Measurements from ENCODE around the gene GDAP2.
"Not testable (repeated sequence)": the region's sequence is repeated elsewhere in the genome, so short reads cannot be mapped to it uniquely, and the experiment has no call there.

The GDAP2 gene

GRCh38 chr1:117929343-117930172, at the start of gene GDAP2, which contains the start of gene WDR3:
GDAP2 (minus strand) TSS chr1:117929621; CDS start chr1:117920357, 9,264 bp downstream.
WDR3 (plus strand) TSS chr1:117929739; CDS start chr1:117933320, 3,581 bp downstream.
- peak; percentile 96 for DNase-seq (ENCODE audit: low read depth)

DNA sequence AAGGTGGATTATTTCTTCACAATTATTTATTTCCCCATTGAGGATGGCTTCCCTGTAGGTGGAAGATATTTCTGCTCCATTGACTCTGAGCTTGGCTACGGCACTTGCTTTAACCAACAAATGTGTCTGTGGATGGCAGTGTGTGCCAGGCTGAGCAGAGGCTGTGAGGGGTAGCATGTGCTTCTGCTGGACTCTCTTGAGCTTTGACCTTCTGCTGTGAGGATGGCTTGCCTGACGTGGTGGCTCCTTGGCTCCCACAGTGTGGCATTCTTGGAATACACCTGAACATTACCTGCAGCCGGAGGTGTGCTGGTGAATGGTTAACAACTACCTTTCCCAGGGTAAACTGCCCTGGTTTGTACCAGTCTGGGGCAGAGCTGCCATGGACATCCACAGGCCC, 47.0 kb upstream of the GDAP2 start:
- DNase-seq (ENCODE audit: low read depth) = no peak

- DNase-seq (ENCODE audit: low read depth) = no peak
Measured at GRCh38 chr1:117971777-117972176, 42.4 kb upstream of the GDAP2 start.

DNA sequence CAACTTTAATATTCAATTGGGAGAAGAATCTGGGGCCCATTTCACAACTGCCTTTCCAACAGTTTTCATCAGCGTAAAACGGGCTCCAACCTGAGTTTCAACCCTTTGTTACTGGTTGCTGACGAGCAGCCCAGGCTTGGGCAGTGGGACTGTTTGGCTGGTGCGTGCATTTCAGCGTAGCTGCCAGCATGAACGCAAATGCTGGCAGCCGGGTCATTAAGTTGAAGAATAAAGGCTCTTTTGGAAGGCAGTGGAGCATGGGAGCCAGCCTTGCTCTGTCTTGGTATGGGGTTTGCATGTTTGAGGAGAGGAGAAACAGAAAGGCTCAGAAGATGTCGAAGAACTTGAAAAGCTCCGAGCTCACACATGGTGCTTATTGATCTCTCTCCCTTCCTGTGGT, 40.8 kb upstream of the GDAP2 start:
- no peak for DNase-seq (ENCODE audit: low read depth)

DNA sequence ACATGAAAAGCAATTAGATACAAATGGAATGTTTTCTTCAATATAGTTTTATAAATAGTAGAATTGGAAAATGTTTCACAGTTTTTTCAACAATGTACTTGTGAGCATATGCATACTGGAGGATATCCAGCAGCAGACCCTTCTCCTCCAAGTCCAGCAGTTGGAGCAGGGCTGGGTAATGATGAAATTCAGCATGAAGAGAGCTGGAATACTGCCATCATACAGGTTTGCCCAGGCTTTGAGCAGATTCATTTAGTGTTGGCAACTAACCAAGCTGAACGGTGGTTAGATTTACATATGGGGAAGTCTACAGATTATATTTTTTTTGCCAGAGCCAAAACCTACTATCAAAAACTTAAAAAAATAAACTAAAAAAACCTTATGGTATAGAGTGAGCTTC, 38.5 kb upstream of the GDAP2 start:
- DNase-seq (ENCODE audit: low read depth) = no peak

DNA sequence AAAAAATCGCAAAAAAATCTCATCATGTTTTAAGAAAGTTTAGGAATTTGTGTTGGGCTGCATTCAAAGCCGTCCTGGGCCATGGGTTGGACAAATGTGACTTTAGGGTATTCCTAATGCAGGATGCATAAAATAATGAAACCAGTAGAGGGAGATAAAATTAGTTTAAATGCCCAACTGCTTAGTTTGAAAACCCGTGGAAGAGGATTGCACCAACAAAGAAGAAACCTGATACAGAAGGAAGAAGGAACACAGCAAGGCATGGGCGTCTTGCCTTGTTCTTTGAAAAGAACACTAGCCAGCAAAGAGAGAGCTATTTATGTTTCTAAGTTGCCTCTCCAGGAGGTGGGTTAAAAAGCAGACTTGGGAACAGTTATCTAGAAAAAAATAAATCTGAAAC, 38.1 kb upstream of the GDAP2 start:
- no peak for DNase-seq (ENCODE audit: low read depth)

DNA sequence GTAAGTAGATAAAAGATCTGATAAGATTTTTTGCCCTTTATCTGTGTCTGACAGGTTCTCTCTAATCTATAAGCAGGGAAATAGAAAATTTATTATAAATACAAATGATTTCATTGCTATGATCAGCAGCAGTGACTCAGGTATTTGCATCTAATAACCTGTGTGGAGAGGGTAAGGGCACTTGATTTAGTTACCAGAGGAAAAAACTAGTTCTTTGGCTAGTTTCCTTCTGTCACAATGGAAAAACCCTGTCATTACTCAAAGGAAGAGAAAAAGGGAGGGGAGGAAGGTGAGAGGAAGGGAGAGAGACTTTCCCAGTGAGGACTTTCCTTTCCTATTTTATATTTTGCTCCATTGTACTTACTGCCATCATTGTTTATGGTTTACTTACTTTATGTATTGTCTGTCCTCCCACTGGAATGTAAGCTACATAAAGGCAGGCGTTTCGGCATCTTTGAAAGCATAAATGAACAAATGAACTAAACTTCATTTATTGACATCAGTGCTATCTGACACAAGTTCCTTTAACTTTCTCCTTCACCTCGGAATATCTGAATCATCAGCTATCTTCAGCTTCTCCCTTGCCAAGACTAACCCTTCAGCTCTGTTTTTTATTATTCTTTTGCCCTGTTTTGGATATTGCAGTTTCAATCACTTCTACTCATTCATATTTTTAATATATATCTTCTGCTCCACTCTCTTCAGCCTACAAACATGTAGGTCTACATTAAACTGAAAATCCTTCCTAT, 35.0 kb upstream of the GDAP2 start:
- no peak for DNase-seq (ENCODE audit: low read depth)

- DNase-seq (ENCODE audit: low read depth) = no peak
Measured at GRCh38 chr1:117959364-117959763, 29.9 kb upstream of the GDAP2 start.

DNA sequence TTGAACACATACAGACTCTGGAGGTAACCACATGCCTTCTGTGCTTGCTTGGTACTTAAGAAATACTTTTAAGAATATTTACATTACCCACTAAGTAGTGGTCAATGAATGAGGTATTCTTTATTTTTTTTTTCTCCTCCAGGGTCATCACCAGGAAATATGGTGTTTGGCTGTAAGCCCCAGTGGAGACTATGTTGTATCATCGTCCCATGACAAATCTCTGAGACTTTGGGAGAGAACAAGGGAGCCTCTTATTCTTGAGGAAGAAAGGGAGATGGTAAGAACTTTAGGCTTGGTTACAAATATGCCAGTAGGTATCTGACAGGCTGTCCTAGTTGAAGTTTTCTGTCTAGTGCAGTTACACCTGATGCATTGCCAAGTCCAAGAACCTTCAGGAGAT, 23.0 kb upstream of the GDAP2 start:
- no peak for DNase-seq (ENCODE audit: low read depth)

GRCh38 chr1:117942293-117942692, 12.9 kb upstream of the GDAP2 start:
- DNase-seq (ENCODE audit: low read depth) = no peak

DNA sequence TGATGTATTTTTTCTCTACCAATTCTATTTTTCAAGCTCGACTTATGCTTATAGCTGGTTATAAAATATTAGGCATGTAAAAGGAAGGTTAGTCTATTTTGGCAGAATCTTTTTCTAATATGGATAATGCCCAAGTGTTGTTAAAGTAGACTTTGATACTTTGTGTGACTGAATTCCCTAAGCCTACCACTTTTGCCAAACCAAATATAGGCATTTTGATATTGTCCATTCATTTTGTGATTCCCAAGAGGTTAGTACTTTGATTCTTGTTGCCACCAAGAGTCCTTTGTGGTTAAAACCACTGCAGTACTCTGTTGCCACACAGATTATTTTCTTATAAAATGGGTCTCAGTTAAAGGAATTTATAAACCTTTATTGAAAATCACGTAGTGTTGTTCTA, 4.3 kb upstream of the GDAP2 start:
- no peak for DNase-seq (ENCODE audit: low read depth)

GRCh38 chr1:117932576-117932975, 3.2 kb upstream of the GDAP2 start:
- no peak for DNase-seq (ENCODE audit: low read depth)

DNA sequence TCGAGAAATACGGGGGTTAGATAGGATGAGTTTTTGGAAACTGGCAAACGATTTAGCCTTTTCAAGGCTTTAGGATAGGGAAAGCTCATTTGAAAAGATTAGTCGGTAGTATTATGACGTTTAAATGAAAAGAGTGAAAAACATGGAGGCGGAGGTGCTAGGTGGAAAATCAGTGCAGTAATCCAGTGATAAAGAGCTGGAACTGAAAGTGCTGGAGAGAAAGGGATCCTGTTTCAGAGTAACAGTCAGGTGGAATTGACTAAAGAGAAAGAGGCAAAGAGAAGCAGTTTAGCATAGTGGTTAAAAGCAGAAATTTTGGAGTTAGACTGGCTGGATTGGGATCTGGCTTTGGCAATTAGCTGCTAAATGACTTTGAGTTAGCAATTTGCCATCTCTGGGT, 1.1 kb upstream of the GDAP2 start:
- no peak for DNase-seq (ENCODE audit: low read depth)

GRCh38 chr1:117930173-117930447, 689 bp upstream of the GDAP2 start:
- no peak for DNase-seq (ENCODE audit: low read depth)

DNA sequence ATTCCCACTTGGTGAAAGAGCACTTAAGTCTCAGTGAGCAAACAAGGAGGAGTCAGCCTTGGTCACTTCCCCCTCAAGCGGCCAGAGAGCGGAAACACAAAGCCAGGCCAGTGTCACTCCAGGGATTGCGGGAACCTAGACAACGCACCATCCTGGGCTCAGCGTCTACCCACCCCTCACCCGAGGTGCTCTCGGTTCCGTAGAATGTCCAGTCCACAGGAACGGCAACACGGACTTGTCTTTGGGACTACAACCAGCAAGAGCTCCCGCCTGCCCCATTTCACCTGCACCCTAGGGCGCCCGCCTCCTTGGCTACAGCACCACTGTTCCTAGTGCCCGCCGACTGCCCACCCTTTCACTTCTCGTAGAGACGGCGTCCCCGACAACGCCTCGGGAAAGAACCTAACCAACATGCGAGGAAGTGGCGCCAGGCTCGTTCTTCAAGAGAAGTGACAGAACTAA, 509 bp downstream of the GDAP2 start:
- peak; percentile 37 for DNase-seq (ENCODE audit: low read depth)

DNA sequence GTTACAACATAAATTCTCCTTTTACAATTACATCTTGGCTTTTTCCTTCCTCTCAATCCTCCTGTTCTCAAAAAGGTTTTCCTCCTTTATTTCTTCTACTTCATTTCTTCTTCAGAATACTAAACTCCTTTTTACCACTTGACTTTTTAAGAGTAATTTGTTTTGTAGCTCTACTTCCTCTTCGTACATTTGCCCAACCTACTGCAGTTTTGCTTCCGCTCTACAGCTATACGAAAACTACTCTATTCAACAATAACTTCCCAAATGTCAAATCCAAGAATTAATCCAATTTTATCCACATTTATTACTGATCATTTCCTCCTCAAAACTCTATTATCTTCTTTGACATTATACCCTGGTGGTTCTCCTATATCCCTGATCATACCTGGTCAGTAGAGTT, 3.4 kb downstream of the GDAP2 start:
- DNase-seq (ENCODE audit: low read depth) = no peak

- not testable (repeated sequence) for DNase-seq (ENCODE audit: low read depth)
Measured at GRCh38 chr1:117922717-117923116, 6.7 kb downstream of the GDAP2 start.

DNA sequence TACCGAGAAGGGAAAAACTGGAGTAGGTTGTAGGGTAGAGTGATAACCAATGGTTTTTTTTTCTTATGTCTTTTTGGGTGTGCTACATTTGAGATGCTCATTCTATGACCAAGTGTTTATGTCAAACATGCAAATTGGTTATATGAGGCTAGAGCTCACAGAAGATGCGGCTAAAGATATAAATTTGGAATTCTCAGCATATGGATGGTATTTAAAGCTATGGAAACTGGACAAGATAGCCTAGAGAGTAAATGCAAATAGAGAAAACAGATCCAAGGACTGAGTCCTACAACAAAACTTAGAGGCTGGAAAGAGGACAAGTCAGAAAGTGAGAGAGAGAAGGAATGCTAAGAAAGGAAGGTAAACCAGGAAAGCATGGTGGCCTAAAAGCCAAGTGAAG, 7.4 kb downstream of the GDAP2 start:
- DNase-seq (ENCODE audit: low read depth) = no peak

DNA sequence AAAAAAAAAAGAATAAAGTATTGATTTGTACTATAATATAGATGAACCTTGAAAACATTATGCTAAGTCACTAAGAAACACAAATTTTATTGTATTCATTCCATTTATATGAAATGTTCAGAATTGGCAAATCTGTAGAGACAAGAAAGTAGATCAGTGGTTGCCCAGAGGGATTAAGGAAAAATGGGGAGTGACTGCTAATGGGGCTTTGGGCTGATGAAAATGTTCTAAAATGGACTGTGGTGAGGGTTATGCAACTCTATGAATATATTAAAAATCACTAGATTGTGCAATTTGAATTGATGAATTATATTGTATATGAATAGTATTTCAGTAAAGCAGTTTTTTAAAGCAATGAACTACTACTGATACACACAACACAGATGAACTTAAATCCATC, 10.0 kb downstream of the GDAP2 start:
- DNase-seq (ENCODE audit: low read depth) = no peak

GRCh38 chr1:117911051-117911450, 18.4 kb downstream of the GDAP2 start:
- DNase-seq (ENCODE audit: low read depth) = no peak

DNA sequence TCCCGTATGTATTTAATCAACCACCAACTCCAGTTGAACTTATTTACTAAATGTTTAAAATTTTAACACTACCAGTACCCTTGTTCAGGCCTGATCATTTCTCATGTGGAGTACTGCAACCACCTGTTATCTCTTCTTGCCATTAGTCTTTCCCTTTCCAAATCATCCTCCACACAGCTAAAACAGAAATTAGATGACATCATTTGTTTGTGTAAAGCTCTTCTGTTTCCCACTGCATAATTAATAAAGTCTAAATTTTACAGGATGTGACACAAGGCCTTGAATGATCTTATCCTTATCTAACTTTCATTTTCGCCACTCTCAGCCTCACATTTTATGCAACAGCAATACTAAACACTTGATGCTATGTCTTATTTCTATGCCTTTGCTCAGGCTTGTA, 24.4 kb downstream of the GDAP2 start:
- DNase-seq (ENCODE audit: low read depth) = no peak

DNA sequence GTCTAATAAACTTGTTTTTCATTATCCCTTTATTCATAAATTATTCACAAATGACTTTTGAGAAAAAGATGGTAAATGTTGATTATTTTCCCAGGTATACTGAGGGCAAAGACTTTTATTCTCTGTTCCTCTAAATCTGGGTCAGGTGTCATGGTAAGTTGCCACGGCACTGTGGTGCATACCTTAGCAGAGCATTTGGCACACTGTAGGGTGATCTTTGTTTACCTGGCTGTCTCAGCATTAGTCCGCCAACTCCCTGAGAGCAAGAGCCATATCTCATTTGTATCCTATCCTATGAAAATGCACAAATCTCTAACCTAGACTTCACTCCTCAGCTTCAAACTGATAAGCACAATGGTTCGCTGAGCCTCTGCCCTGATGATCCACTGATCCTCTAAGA, 24.9 kb downstream of the GDAP2 start:
- DNase-seq (ENCODE audit: low read depth) = no peak

DNA sequence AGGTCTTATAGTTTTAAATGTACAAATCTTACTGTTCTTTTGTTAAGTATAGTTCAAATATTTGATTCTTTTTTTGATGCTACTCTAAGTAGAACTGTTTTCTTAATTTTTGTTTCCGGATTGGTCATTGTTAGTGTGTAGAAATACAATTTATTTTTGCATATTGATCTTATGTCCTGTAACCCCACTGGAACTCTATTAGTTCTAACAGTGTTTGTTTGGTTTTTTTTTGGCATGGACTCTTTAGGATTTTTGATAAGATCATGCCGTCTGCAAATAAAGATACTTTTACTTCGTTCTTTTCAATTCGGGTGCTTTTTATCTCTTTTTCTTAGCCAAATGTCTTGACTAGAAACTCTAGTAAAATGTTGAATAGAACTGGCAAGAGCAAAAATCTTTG, 26.5 kb downstream of the GDAP2 start:
- DNase-seq (ENCODE audit: low read depth) = no peak

DNA sequence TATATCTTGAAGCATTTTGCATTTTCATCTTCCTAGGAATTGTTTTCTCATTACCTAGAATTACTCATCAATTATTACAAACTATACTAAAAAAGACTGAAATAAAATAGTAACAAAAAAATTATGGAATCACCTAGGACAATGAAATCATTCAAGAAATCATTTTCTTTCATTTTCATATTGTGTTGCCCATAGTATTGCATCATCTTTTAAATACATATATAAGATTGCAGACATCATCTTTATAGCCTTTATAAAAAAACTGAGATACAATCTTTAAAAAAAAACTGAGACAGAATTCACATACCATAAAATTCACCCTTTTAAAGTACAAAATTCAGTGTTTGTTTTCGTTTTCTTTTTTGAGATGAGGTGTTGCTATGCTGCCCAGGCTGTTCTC, 29.6 kb downstream of the GDAP2 start:
- no peak for DNase-seq (ENCODE audit: low read depth)
